ENCODE measurements around the gene KNG1. TPM values are rescaled to one million over a fixed set of nuclear protein-coding genes. Genes with fewer than 3 reads are reported as not detected.

The KNG1 gene
- total and polyA plus RNA-seq, 7 experiments from 2014 or later: not detected

- CTCF ChIA-PET: no interaction called here
- Mint-ChIP-seq H3K4me3 (no peak overlapping the region), H3K27ac (no peak overlapping the region)
Observed at GRCh38 chr3:186760897-186761447, 43.8 kb downstream of the KNG1 start.

GRCh38 chr3:186772281-186772694 lies 55.1 kb downstream of the KNG1 start:
- ChIA-PET POLR2A (interaction anchor here (0.7 to 6.9 kb wide), 7 partner anchors 11 to 205 kb away, joined by 3 to 168 read pairs (median 5); partner anchors contain the start of genes DNAJB11, EIF4A2, RFC4 and TBCCD1), CTCF (interaction anchor here (0.7 to 1.6 kb wide), 3 partner anchors 11 to 157 kb away, joined by 3 to 7 read pairs (median 3); partner anchors contain the start of gene EIF4A2)
- Mint-ChIP-seq H3K36me3 (peaks cover 0 to 4% (median 0%) of the 10 kb centered on the region in 5 donors), H3K9me3 (peaks cover 0 to 1% (median 0%) of the 10 kb centered on the region in 11 donors), H3K4me1 (peaks cover 3 to 19% (median 16%) of the 10 kb centered on the region in 7 donors), H3K27me3 (peaks cover 0 to 6% (median 0%) of the 10 kb centered on the region in 5 donors), H3K27ac (peak overlapping the region; percentile 80 to 97 (median 91)), H3K4me3 (peak overlapping the region; percentile 82 to 99 (median 94))
- Histone ChIP-seq H3K27ac (ENCODE audit: low read depth, low read length) (peak overlapping the region; percentile 74), H3K27me3 (ENCODE audit: control insufficient read depth in 2 of 2, insufficient read depth in 2 of 2, low read length in 2 of 2) (no peaks in the 10 kb centered on the region), H3K9me3 (ENCODE audit: control insufficient read depth in 2 of 3, low read length in 3 of 3) (no peaks in the 10 kb centered on the region), H3K4me1 (ENCODE audit: control insufficient read depth in 2 of 2, insufficient read depth in 2 of 2, low read length in 2 of 2) (peaks cover 0 to 4% of the 10 kb centered on the region in 2 donors), H3K4me3 (ENCODE audit: low read length) (peak overlapping the region; percentile 58), H3K36me3 (ENCODE audit: control insufficient read depth in 2 of 3, insufficient read depth in 3 of 3, low read length in 3 of 3) (no peaks in the 10 kb centered on the region)
- peak; percentile 51 for ATAC-seq
- intact Hi-C loops (cut with micrococcal nuclease): loop anchor here (1.0 to 5.0 kb wide), 4 partner anchors 10 to 35 kb away; partner anchors contain the start of genes RFC4 (in 2 of the 2) and EIF4A2 (in 1 of the 2)
- peak in 4 of 9 donors; percentile 10 to 38 (median 26) for DNase-seq

More at GRCh38 chr3:186760897-186761447, 43.8 kb downstream of the KNG1 start:
- no peaks in the 10 kb centered on the region for H3K27me3 ChIP-seq (ENCODE audit: control insufficient read depth in 2 of 2, insufficient read depth in 2 of 2, low read length in 2 of 2)
- intact Hi-C loops (cut with micrococcal nuclease): no loop called here
- DNase-seq: no peak
- POLR2A ChIA-PET: no interaction called here
- H3K36me3 ChIP-seq (ENCODE audit: control insufficient read depth in 2 of 3, insufficient read depth in 3 of 3, low read length in 3 of 3): no peaks in the 10 kb centered on the region
- H3K4me3 ChIP-seq (ENCODE audit: low read length): no peak overlapping the region
- Mint-ChIP-seq H3K27me3 (peaks cover 0 to 10% (median 0%) of the 10 kb centered on the region in 5 donors), H3K4me1 (peaks cover 0 to 3% (median 0%) of the 10 kb centered on the region in 7 donors), H3K9me3 (peaks cover 0 to 2% (median 0%) of the 10 kb centered on the region in 11 donors), H3K36me3 (peaks cover 0 to 5% (median 0%) of the 10 kb centered on the region in 5 donors)
- H3K4me1 ChIP-seq (ENCODE audit: control insufficient read depth in 2 of 2, insufficient read depth in 2 of 2, low read length in 2 of 2): no peaks in the 10 kb centered on the region
- H3K27ac ChIP-seq (ENCODE audit: low read depth, low read length): no peak overlapping the region
- no peak for ATAC-seq
- no peaks in the 10 kb centered on the region for H3K9me3 ChIP-seq (ENCODE audit: control insufficient read depth in 2 of 3, low read length in 3 of 3)

- Histone ChIP-seq H3K36me3 (ENCODE audit: control insufficient read depth in 2 of 3, insufficient read depth in 3 of 3, low read length in 3 of 3) (no peaks in the 10 kb centered on the region), H3K9me3 (ENCODE audit: control insufficient read depth in 2 of 3, low read length in 3 of 3) (no peaks in the 10 kb centered on the region), H3K4me1 (ENCODE audit: control insufficient read depth in 2 of 2, insufficient read depth in 2 of 2, low read length in 2 of 2) (peaks cover 0 to 4% of the 10 kb centered on the region in 2 donors), H3K27ac (ENCODE audit: low read depth, low read length) (peak overlapping the region; percentile 74), H3K27me3 (ENCODE audit: control insufficient read depth in 2 of 2, insufficient read depth in 2 of 2, low read length in 2 of 2) (no peaks in the 10 kb centered on the region), H3K4me3 (ENCODE audit: low read length) (peak overlapping the region; percentile 58)
- Mint-ChIP-seq H3K27me3 (peaks cover 0 to 6% (median 0%) of the 10 kb centered on the region in 5 donors), H3K27ac (peak overlapping the region; percentile 80 to 97 (median 91)), H3K4me3 (peak overlapping the region; percentile 82 to 99 (median 94)), H3K9me3 (peaks cover 0 to 1% (median 0%) of the 10 kb centered on the region in 11 donors), H3K36me3 (peaks cover 0 to 4% (median 0%) of the 10 kb centered on the region in 5 donors), H3K4me1 (peaks cover 3 to 19% (median 16%) of the 10 kb centered on the region in 7 donors)
- intact Hi-C loops (cut with micrococcal nuclease): loop anchor here (1.0 to 5.0 kb wide), 4 partner anchors 9 to 34 kb away; partner anchors contain the start of genes RFC4 (in 2 of the 2) and EIF4A2 (in 1 of the 2)
- CTCF ChIA-PET: interaction anchor here (0.6 to 1.6 kb wide), 3 partner anchors 10 to 247 kb away, joined by 3 to 7 read pairs (median 3); partner anchors contain the start of gene EIF4A2
- peak; percentile 92 for ATAC-seq
- POLR2A ChIA-PET: interaction anchor here (0.5 to 6.9 kb wide), 8 partner anchors 11 to 1030 kb away, joined by 3 to 168 read pairs (median 4); partner anchors contain the start of genes DNAJB11, EIF4A2, RFC4 and TBCCD1
- peak; percentile 31 to 65 (median 40) for DNase-seq
Observed at GRCh38 chr3:186772701-186773417, 55.7 kb downstream of the KNG1 start.

GRCh38 chr3:186775999-186776398 lies 58.8 kb downstream of the KNG1 start:
- Histone ChIP-seq H3K4me3 (ENCODE audit: low read length) (no peak overlapping the region), H3K27ac (ENCODE audit: low read depth, low read length) (no peak overlapping the region), H3K36me3 (ENCODE audit: control insufficient read depth in 2 of 3, insufficient read depth in 3 of 3, low read length in 3 of 3) (no peaks in the 10 kb centered on the region), H3K27me3 (ENCODE audit: control insufficient read depth in 2 of 2, insufficient read depth in 2 of 2, low read length in 2 of 2) (no peaks in the 10 kb centered on the region), H3K4me1 (ENCODE audit: control insufficient read depth in 2 of 2, insufficient read depth in 2 of 2, low read length in 2 of 2) (peaks cover 0 to 4% of the 10 kb centered on the region in 2 donors), H3K9me3 (ENCODE audit: control insufficient read depth in 2 of 3, low read length in 3 of 3) (no peaks in the 10 kb centered on the region)
- intact Hi-C loops (cut with micrococcal nuclease): no loop called here
- Mint-ChIP-seq H3K36me3 (peaks cover 0 to 4% (median 0%) of the 10 kb centered on the region in 5 donors), H3K27ac (no peak overlapping the region), H3K27me3 (peaks cover 0 to 6% (median 0%) of the 10 kb centered on the region in 5 donors), H3K4me3 (no peak overlapping the region), H3K9me3 (peaks cover 0 to 1% (median 0%) of the 10 kb centered on the region in 11 donors), H3K4me1 (peaks cover 3 to 19% (median 16%) of the 10 kb centered on the region in 7 donors)
- ChIA-PET POLR2A (no interaction called here), CTCF (no interaction called here)
- DNase-seq (no peak), ATAC-seq (no peak)

- Mint-ChIP-seq H3K27ac (no peak overlapping the region), H3K4me3 (no peak overlapping the region), H3K9me3 (peaks cover 0 to 17% (median 1%) of the 10 kb centered on the region in 11 donors), H3K36me3 (peaks cover 3 to 9% (median 8%) of the 10 kb centered on the region in 5 donors), H3K27me3 (peaks cover 0 to 9% (median 0%) of the 10 kb centered on the region in 5 donors), H3K4me1 (peaks cover 2 to 19% (median 12%) of the 10 kb centered on the region in 7 donors)
- Histone ChIP-seq H3K4me1 (ENCODE audit: control insufficient read depth in 2 of 2, insufficient read depth in 2 of 2, low read length in 2 of 2) (no peaks in the 10 kb centered on the region), H3K4me3 (ENCODE audit: low read length) (no peak overlapping the region), H3K27ac (ENCODE audit: low read depth, low read length) (no peak overlapping the region), H3K36me3 (ENCODE audit: control insufficient read depth in 2 of 3, insufficient read depth in 3 of 3, low read length in 3 of 3) (peaks cover under 1 to 10% (median 1%) of the 10 kb centered on the region in 3 experiments), H3K27me3 (ENCODE audit: control insufficient read depth in 2 of 2, insufficient read depth in 2 of 2, low read length in 2 of 2) (no peaks in the 10 kb centered on the region), H3K9me3 (ENCODE audit: control insufficient read depth in 2 of 3, low read length in 3 of 3) (no peaks in the 10 kb centered on the region)
- intact Hi-C loops (cut with micrococcal nuclease): no loop called here
- ChIA-PET CTCF (no interaction called here), POLR2A (interaction anchor here (0.6 to 0.8 kb wide), 2 partner anchors 9 to 860 kb away, joined by 4 to 5 read pairs; no protein-coding TSS in a partner anchor)
- DNase-seq: no peak
- ATAC-seq: no peak
Observed at GRCh38 chr3:186779204-186779603, 62.0 kb downstream of the KNG1 start.
